ACC112 (cell line): ENCODE results near the gene TCP10L.
"Not testable (repeated sequence)": the region's sequence is repeated elsewhere in the genome, so short reads cannot be mapped to it uniquely, and the experiment has no call there.

Experiments used
- H2AFZ ChIP-seq: fragments of 200-600 bp; sonication (generic); one replicate; pipeline ENCODE4 v1.6.0; 2017; ENCODE audit warnings: antibody characterized with exemption, low read length; ENCODE audit not compliant: unreplicated experiment
- H3K27ac ChIP-seq: fragments of 200-600 bp; sonication (generic); 2 replicates; pipeline ENCODE4 v1.5.1; 2014; ENCODE audit warnings: low read depth, mild to moderate bottlenecking, antibody characterized with exemption, low read length, moderate library complexity
- H3K27me3 ChIP-seq: fragments of 200-600 bp; sonication (generic); 2 replicates; pipeline ENCODE4 v1.6.1; 2014; ENCODE audit warnings: mild to moderate bottlenecking, antibody characterized with exemption, low read length, moderate library complexity, mixed read lengths; ENCODE audit not compliant: insufficient read depth
- H3K36me3 ChIP-seq: fragments of 200-600 bp; sonication (generic); 2 replicates; pipeline ENCODE4 v1.6.1; 2016; ENCODE audit warnings: mild to moderate bottlenecking, antibody characterized with exemption, low read length, moderate library complexity, mixed read lengths; ENCODE audit not compliant: insufficient read depth
- H3K4me1 ChIP-seq: fragments of 200-600 bp; sonication (generic); one replicate; pipeline ENCODE4 v1.6.1; 2016; ENCODE audit warnings: low read length, mixed read lengths; ENCODE audit not compliant: insufficient read depth, unreplicated experiment, control insufficient read depth
- H3K4me3 ChIP-seq: fragments of 200-600 bp; sonication (generic); 2 replicates; pipeline ENCODE4 v1.5.1; 2014; ENCODE audit warnings: mild to moderate bottlenecking, low read depth, low read length
- H3K79me2 ChIP-seq: fragments of 200-600 bp; sonication (generic); one replicate; pipeline ENCODE4 v1.6.0; 2016; ENCODE audit warnings: low read length; ENCODE audit not compliant: control insufficient read depth, unreplicated experiment, insufficient read depth

Gene TCP10L

GRCh38 chr21:32585042-32585710 lies at the start of gene TCP10L:
TCP10L (minus strand) TSS chr21:32585523; CDS start chr21:32584304, 1,219 bp downstream.
- no peak within 1 kb of the TSS for H2AFZ ChIP-seq

GRCh38 chr21:32626621-32627196 lies 41.4 kb upstream of the TCP10L start:
- Histone ChIP-seq H3K79me2 (no peaks in the 10 kb centered on the region), H3K4me1 (peaks cover 3% of the 10 kb centered on the region), H3K4me3 (no peak overlapping the region), H2AFZ (no peak overlapping the region), H3K36me3 (0 out of 2 replicates have a peak, but pooled peaks cover 7% of the 10 kb centered on the region), H3K27ac (no peak overlapping the region), H3K27me3 (peaks cover 3% of the 10 kb centered on the region)

More at GRCh38 chr21:32585042-32585710, at the start of gene TCP10L:
- peaks cover 12% of the 10 kb centered on the region; the same call in 1 of the 2 replicates for H3K27me3 ChIP-seq
- no peak within 1 kb of the TSS for H3K4me3 ChIP-seq
- no peaks in the 10 kb centered on the region for H3K4me1 ChIP-seq
- H3K27ac ChIP-seq = no peak within 1 kb of the TSS
- no peaks in the 10 kb centered on the region for H3K36me3 ChIP-seq
- H3K79me2 ChIP-seq = no peaks in the 10 kb centered on the region

- H3K36me3 ChIP-seq, H3K4me3 ChIP-seq, H2AFZ ChIP-seq, H3K27ac ChIP-seq, H3K4me1 ChIP-seq, H3K79me2 ChIP-seq: not testable (repeated sequence)
- peaks cover 12% of the 10 kb centered on the region for H3K27me3 ChIP-seq
Measured at GRCh38 chr21:32618218-32618617, 32.9 kb upstream of the TCP10L start.

- H3K79me2 ChIP-seq = peaks cover 20% of the 10 kb centered on the region
- H2AFZ ChIP-seq = no peak overlapping the region
- peak overlapping the region; percentile 95; the same call in 1 of the 2 replicates for H3K27ac ChIP-seq
- H3K36me3 ChIP-seq = 0 out of 2 replicates have a peak, but pooled peaks cover 3% of the 10 kb centered on the region
- H3K4me1 ChIP-seq = peaks cover 7% of the 10 kb centered on the region
- H3K4me3 ChIP-seq = peak overlapping the region; percentile 90
- H3K27me3 ChIP-seq = no peaks in the 10 kb centered on the region
Measured at GRCh38 chr21:32613436-32614043, 28.2 kb upstream of the TCP10L start.

- H3K27me3 ChIP-seq = no peaks in the 10 kb centered on the region
- H3K79me2 ChIP-seq = peaks cover 20% of the 10 kb centered on the region
- H3K4me1 ChIP-seq = peaks cover 7% of the 10 kb centered on the region
- peak overlapping the region; percentile 90 for H3K4me3 ChIP-seq
- peak overlapping the region; percentile 92 for H2AFZ ChIP-seq
- H3K36me3 ChIP-seq = 0 out of 2 replicates have a peak, but pooled peaks cover 3% of the 10 kb centered on the region
- H3K27ac ChIP-seq = peak overlapping the region; percentile 95
Measured at GRCh38 chr21:32612999-32613337, 27.6 kb upstream of the TCP10L start.

- peak within 1 kb of the TSS; percentile 90 for H3K4me3 ChIP-seq
- H3K4me1 ChIP-seq = peaks cover 7% of the 10 kb centered on the region
- H3K27me3 ChIP-seq = no peaks in the 10 kb centered on the region
- H3K27ac ChIP-seq = peak within 1 kb of the TSS; percentile 95
- H3K79me2 ChIP-seq = peaks cover 20% of the 10 kb centered on the region
- H3K36me3 ChIP-seq = 0 out of 2 replicates have a peak, but pooled peaks cover 3% of the 10 kb centered on the region
- H2AFZ ChIP-seq = peak within 1 kb of the TSS; percentile 92
Measured at GRCh38 chr21:32612075-32612998, 27.0 kb upstream of the TCP10L start, which contains the start of gene CFAP298. CFAP298 (minus strand) TSS chr21:32612377; CDS start chr21:32612243, 134 bp downstream.

GRCh38 chr21:32611471-32611997 lies 26.2 kb upstream of the TCP10L start:
- Histone ChIP-seq H3K4me1 (peaks cover 7% of the 10 kb centered on the region), H3K27ac (peak overlapping the region; percentile 95), H3K36me3 (peaks cover 8% of the 10 kb centered on the region; the same call in 1 of the 2 replicates), H3K27me3 (no peaks in the 10 kb centered on the region), H3K4me3 (peak overlapping the region; percentile 90), H3K79me2 (peaks cover 20% of the 10 kb centered on the region), H2AFZ (peak overlapping the region; percentile 52)

GRCh38 chr21:32610940-32611339 lies 25.6 kb upstream of the TCP10L start:
- not testable (repeated sequence) for H2AFZ ChIP-seq, H3K36me3 ChIP-seq, H3K27ac ChIP-seq, H3K27me3 ChIP-seq, H3K4me1 ChIP-seq
- peaks cover 20% of the 10 kb centered on the region for H3K79me2 ChIP-seq
- peak overlapping the region; percentile 65 for H3K4me3 ChIP-seq

GRCh38 chr21:32608851-32609250 lies 23.5 kb upstream of the TCP10L start:
- H2AFZ ChIP-seq = no peak overlapping the region
- H3K36me3 ChIP-seq = peaks cover 8% of the 10 kb centered on the region; the same call in 1 of the 2 replicates
- H3K4me3 ChIP-seq = no peak overlapping the region
- H3K27ac ChIP-seq = no peak overlapping the region
- H3K79me2 ChIP-seq = peaks cover 20% of the 10 kb centered on the region
- peaks cover 7% of the 10 kb centered on the region for H3K4me1 ChIP-seq
- no peaks in the 10 kb centered on the region for H3K27me3 ChIP-seq

- Histone ChIP-seq H3K4me1 (peaks cover 2% of the 10 kb centered on the region), H3K36me3 (peaks cover 8% of the 10 kb centered on the region; the same call in 1 of the 2 replicates), H3K27ac (no peak overlapping the region), H3K4me3 (no peak overlapping the region), H2AFZ (no peak overlapping the region), H3K27me3 (no peaks in the 10 kb centered on the region), H3K79me2 (peaks cover 9% of the 10 kb centered on the region)
Measured at GRCh38 chr21:32605469-32605868, 20.1 kb upstream of the TCP10L start.
